Uterus (tissue), 4 donors: ENCODE measurements around the gene CDH4. TPM values are rescaled to one million over a fixed set of nuclear protein-coding genes. Genes with fewer than 3 reads are reported as not detected.
"Not testable (repeated sequence)": the region's sequence is repeated elsewhere in the genome, so short reads cannot be mapped to it uniquely, and the experiment has no call there.

Experiments used
- DNase-seq, 2 donors: peaks; one replicate each; pipeline ENCODE4 v3.0.0-alpha.2; 2019 to 2020
- H3K27ac ChIP-seq, 2 donors: fragments of 200-600 bp; sonication (generic); 1 replicate in 1 of 2; 2 replicates in 1 of 2; pipeline ENCODE4 v1.5.1; 2016 to 2018
- H3K27me3 ChIP-seq, 2 donors: fragments of 200-600 bp; sonication (generic); one replicate each; pipeline ENCODE4 v1.5.1; 2018 to 2019; ENCODE audit warnings: control low read depth in 1 of 2
- H3K36me3 ChIP-seq, 2 donors: fragments of 200-600 bp; sonication (generic); one replicate each; pipeline ENCODE4 v1.5.1; 2019; ENCODE audit warnings: control low read depth in 1 of 2
- H3K4me1 ChIP-seq, 2 donors: fragments of 200-600 bp; sonication (generic); one replicate each; pipeline ENCODE4 v1.5.1; 2018 to 2019; ENCODE audit warnings: control low read depth in 1 of 2
- H3K4me3 ChIP-seq, 2 donors: fragments of 200-600 bp; sonication (generic); 1 replicate in 1 of 2; 2 replicates in 1 of 2; pipeline ENCODE4 v1.5.1; 2018 to 2019; ENCODE audit warnings: mild to moderate bottlenecking in 1 of 2
- H3K9me3 ChIP-seq, 2 donors: fragments of 200-600 bp; sonication (generic); one replicate each; pipeline ENCODE4 v1.5.1; 2019; ENCODE audit warnings: control low read depth in 1 of 2
- CTCF ChIP-seq, 4 experiments: fragments of 200-600 bp in 2 of 4; fragments of 450-650 bp in 2 of 4; sonication (generic) in 2 of 4; IDR thresholded peaks; one replicate each; pipeline ENCODE4 v1.5.1; 2016 to 2019; ENCODE audit warnings: antibody characterized with exemption in 4 of 4, mild to moderate bottlenecking in 2 of 4, moderate library complexity in 1 of 4
- POLR2A ChIP-seq, 2 donors: fragments of 450-650 bp; IDR thresholded peaks; one replicate each; pipeline ENCODE4 v1.6.1; 2016; ENCODE audit warnings: antibody characterized with exemption in 2 of 2, mild to moderate bottlenecking in 1 of 2, moderate library complexity in 1 of 2
- intact Hi-C: fragments of 100-400 bp; cut with DNase I; formaldehyde crosslinking; loops from one replicate; pipeline ENCODE4 v1.15.1; 2023; ENCODE audit warnings: low total_unique reads
- total RNA-seq, 4 donors: library from RNA; depleted of rRNA in 3 of 4; stranded (reverse); fragments of >200 nt in 3 of 4; gene quantifications; one replicate each; pipeline versions ENCODE4 v1.1.0 to v1.2.4, GENCODE V29; 2014 to 2023
- donor health status: DM: yes; HTN: yes; CAD: no.

The CDH4 gene
- total RNA-seq, 4 donors from 2014 or later: under 0.01 to 0.55 TPM; not detected in 2

GRCh38 chr20:61941721-61942405, 689.8 kb downstream of the CDH4 start:
- no peak overlapping the region for H3K4me3 ChIP-seq
- no peak overlapping the region for H3K27ac ChIP-seq
- TF ChIP-seq CTCF (IDR thresholded peaks at IDR 0.05): no peak
- TF ChIP-seq POLR2A (IDR thresholded peaks at IDR 0.05): no peak
- H3K4me1 ChIP-seq: no peaks in the 10 kb centered on the region
- H3K27me3 ChIP-seq: no peaks in the 10 kb centered on the region
- H3K36me3 ChIP-seq: no peaks in the 10 kb centered on the region
- intact Hi-C loops: no loop called here
- H3K9me3 ChIP-seq: no peaks in the 10 kb centered on the region
- DNase-seq: no peak

- no peak overlapping the region for H3K4me3 ChIP-seq
- H3K27ac ChIP-seq: no peak overlapping the region
- intact Hi-C loops: no loop called here
- TF ChIP-seq POLR2A (IDR thresholded peaks at IDR 0.05): no peak
- TF ChIP-seq CTCF (IDR thresholded peaks at IDR 0.05): no peak
- H3K4me1 ChIP-seq: no peaks in the 10 kb centered on the region
- H3K9me3 ChIP-seq: no peaks in the 10 kb centered on the region
- DNase-seq: no peak
- no peaks in the 10 kb centered on the region for H3K36me3 ChIP-seq
- H3K27me3 ChIP-seq: no peaks in the 10 kb centered on the region
These were observed 690.5 kb downstream of the CDH4 start for GRCh38 chr20:61942526-61942925.

GRCh38 chr20:61944967-61945366, 692.9 kb downstream of the CDH4 start:
- H3K27ac ChIP-seq, H3K36me3 ChIP-seq, DNase-seq, H3K9me3 ChIP-seq, H3K27me3 ChIP-seq, H3K4me3 ChIP-seq, intact Hi-C loops, H3K4me1 ChIP-seq: not testable (repeated sequence)

GRCh38 chr20:61945495-61945894, 693.4 kb downstream of the CDH4 start:
- H3K27me3 ChIP-seq, H3K9me3 ChIP-seq, H3K4me3 ChIP-seq, DNase-seq, H3K36me3 ChIP-seq, H3K27ac ChIP-seq, intact Hi-C loops, H3K4me1 ChIP-seq: not testable (repeated sequence)

- H3K4me1 ChIP-seq, H3K36me3 ChIP-seq, H3K4me3 ChIP-seq, DNase-seq, H3K9me3 ChIP-seq, H3K27ac ChIP-seq, intact Hi-C loops, H3K27me3 ChIP-seq: not testable (repeated sequence)
These were observed 696.0 kb downstream of the CDH4 start for GRCh38 chr20:61948056-61948455.

GRCh38 chr20:61948586-61949362, 696.7 kb downstream of the CDH4 start:
- no peaks in the 10 kb centered on the region for H3K27me3 ChIP-seq
- intact Hi-C loops: no loop called here
- H3K27ac ChIP-seq: no peak overlapping the region
- no peaks in the 10 kb centered on the region for H3K9me3 ChIP-seq
- no peak overlapping the region for H3K4me3 ChIP-seq
- TF ChIP-seq POLR2A (IDR thresholded peaks at IDR 0.05) (no peak), CTCF (IDR thresholded peaks at IDR 0.05) (no peak)
- no peaks in the 10 kb centered on the region for H3K4me1 ChIP-seq
- H3K36me3 ChIP-seq: no peaks in the 10 kb centered on the region
- no peak for DNase-seq
